GM15510 (cell line): ENCODE results near the gene PC.

Experiments used
- POLR2A ChIP-seq: IDR thresholded peaks from 3 replicates; pipeline ENCODE4 v1.6.1; 2011; ENCODE audit warnings: borderline replicate concordance; ENCODE audit not compliant: insufficient read length; ENCODE audit errors: extremely low read depth

PC gene, protein sequence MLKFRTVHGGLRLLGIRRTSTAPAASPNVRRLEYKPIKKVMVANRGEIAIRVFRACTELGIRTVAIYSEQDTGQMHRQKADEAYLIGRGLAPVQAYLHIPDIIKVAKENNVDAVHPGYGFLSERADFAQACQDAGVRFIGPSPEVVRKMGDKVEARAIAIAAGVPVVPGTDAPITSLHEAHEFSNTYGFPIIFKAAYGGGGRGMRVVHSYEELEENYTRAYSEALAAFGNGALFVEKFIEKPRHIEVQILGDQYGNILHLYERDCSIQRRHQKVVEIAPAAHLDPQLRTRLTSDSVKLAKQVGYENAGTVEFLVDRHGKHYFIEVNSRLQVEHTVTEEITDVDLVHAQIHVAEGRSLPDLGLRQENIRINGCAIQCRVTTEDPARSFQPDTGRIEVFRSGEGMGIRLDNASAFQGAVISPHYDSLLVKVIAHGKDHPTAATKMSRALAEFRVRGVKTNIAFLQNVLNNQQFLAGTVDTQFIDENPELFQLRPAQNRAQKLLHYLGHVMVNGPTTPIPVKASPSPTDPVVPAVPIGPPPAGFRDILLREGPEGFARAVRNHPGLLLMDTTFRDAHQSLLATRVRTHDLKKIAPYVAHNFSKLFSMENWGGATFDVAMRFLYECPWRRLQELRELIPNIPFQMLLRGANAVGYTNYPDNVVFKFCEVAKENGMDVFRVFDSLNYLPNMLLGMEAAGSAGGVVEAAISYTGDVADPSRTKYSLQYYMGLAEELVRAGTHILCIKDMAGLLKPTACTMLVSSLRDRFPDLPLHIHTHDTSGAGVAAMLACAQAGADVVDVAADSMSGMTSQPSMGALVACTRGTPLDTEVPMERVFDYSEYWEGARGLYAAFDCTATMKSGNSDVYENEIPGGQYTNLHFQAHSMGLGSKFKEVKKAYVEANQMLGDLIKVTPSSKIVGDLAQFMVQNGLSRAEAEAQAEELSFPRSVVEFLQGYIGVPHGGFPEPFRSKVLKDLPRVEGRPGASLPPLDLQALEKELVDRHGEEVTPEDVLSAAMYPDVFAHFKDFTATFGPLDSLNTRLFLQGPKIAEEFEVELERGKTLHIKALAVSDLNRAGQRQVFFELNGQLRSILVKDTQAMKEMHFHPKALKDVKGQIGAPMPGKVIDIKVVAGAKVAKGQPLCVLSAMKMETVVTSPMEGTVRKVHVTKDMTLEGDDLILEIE

DNA sequence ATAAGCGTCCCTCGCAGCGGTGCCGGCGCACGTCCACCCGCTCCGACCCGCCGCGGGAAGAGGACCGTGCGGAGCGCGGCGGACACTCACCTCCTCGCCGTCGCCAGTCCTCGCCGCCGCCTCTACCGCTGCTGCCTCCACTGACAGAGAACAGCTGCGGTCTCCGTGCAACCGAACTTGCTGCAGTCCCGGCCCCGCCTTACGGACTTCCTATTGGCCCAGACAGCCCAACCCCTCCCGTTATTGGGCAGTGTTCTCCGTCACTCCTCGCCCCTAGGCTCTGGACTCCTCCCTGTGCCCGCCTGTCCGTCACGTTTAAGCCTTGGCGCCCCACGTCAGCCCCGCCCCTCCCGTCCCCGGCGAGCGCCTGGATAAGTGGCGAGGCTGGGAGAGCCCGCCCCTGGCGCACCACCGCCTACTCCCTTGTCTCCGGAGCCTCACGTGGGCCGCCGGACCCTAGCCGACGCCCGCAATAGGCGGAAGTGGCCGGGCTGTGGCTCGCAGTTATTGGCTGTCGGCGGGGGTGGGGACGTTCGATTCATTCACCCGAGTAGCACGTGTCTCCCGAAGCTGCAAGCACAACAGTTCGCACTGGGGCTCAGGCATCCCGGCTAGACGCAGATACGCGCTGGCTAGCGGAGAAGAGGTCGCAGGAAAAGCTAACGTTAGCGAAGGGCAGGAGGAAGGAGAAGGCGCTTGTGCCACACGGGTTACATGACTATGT lies at the start of gene PC:
Gene PC, minus strand, starts transcription at position 152 of the 724 bp plus-strand sequence. CDS start 86,224 bp downstream, outside the sequence.
- TF ChIP-seq POLR2A: peak; percentile 38

DNA sequence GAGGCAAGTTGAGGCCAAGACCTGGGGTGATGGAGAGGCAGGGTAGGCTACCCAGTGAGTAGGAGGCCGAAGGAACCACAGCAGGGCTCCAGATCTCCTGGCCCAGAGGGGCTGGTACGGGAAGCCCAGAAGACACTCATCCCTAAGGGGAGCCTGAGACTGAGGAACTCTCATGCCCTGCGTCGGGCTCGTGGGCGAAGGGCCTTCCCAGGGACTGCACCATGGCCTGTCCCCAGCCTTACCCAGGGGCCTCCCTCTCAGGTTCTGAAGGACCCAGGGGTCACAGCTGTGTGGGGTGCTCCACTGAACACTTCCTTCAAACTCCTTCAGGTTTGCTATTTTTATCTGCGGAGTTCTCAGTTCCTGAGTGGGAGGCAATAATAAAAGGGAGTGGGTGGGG lies 48.9 kb upstream of the PC start:
- no peak for TF ChIP-seq POLR2A

DNA sequence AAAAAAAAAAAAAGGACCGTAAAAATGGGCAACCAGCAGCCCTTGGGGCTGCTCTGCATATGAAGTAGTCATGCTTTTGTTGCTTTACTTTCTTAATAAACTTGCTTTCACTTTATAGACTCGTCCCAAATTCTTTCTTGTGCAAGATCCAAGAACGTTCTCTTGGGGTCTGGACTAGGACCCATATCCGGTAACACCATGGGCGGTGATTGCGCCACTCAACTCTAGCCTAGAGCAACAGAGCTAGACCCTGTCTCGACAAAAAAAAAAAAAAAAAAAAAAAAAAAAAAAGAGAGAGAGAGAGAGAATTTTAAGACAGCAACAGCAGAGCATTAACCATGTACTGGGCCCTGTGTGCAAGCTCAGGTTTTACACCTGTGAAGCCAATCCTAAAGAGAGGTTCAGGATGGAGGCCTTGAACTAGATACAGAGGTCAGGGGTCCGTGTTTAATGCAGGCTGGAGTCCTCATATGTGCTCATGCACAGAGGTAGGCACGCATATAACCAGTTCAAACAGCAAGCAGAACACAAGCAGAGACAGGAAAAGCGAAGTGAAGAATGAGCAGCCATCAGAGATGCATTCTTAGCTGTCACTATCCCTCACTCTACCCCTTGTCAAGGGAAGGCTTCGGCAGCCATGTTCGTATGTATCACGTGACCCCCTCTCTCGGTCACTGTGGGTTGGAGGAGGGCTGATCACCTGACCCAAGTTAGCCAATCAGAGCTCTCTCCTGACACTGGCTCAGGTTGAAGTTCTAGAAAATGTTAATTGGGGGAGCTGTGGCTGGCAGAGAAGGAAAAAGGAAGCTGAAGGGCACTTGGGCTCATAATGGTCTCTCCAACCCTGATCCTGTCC lies 48.1 kb upstream of the PC start:
- no peak for TF ChIP-seq POLR2A

DNA sequence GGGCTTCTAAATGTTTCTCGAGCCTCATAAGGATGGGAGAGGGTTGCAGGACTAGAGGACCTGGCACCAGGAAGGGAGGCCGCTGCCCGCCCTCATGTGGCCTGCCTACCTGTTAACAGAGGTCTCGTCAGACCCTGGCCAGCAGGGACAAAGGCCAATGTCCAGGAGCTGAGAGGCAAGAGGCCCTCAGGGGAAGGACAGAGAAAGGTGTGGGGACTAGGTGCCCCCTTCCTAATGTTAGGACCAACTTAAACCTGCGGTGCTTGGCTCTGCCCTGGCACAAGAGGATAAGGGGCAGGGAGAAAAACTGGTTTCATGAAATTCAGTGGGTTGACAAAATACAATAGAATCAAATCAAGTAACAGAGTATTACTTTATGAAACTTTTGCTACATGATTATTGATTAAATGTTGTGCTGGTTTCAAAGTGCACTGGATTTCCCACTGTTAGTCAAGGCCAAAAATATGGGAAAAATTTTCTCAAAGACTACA lies 44.8 kb upstream of the PC start:
- no peak for TF ChIP-seq POLR2A

DNA sequence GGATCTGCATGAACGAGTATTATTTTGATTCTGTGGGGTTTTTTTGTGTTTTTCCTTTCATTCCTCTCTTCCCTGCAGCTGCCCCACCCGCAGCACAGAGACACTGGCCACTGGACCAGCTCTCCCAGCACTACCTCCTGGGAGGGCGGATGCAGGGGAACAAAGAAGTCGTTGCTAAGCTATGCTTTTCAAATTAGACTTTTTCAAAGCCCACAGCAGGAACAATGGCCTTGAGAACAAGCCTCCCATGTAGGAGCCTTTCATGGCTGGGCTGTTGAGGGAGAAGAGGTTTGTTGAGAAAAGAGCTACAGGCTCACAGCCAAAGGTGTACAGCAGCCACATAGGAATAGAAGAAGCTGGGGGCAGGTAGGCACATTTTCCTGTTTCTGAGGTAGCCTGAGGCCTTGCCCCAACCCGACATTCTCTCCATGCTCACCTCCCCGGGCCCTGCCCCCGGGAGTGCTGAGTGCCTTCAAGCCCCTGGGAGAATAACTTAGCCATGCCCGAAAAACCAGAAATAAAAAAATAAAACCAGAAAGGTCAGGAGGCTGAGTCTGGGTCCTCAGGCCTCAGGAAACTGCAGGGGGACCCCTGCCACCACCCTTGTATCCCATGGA lies 44.2 kb upstream of the PC start:
- no peak for TF ChIP-seq POLR2A

DNA sequence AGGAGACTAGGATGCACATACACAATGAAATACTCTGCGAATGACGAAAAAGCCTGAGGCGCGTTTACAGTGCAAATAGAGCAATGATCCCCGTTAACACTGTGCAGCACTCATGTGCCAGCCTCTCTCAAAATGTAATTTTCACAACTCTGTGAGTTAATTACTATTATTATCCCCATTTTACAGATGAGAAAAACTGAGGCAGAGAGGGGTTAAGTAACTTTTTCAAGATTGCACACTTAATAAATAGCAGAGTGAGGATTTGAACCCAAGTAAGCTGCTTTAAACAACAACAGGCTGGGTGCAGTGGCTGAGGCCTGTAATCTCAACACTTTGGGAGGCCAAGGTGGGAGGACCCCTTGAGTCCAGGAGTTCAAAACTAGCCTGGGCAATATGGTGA lies 43.1 kb upstream of the PC start:
- no peak for TF ChIP-seq POLR2A

DNA sequence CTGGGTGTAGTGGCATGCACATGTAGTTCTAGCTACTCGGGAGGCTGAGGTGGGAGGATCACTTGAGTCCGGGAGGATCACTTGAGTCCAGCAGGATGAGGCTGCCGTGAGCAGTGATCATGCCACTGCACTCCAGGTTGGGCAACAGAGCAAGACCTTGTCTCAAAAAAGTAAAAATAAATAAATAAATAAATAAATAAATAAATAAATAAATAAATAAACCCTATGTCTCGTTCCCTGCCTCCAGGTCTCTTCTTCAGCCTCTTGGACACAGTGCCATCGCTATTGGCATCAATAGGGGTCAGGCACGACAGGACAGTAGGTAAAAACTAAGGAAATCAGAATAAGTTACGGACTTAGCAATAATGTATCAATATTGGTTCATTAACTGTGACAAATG lies 41.4 kb upstream of the PC start:
- no peak for TF ChIP-seq POLR2A

DNA sequence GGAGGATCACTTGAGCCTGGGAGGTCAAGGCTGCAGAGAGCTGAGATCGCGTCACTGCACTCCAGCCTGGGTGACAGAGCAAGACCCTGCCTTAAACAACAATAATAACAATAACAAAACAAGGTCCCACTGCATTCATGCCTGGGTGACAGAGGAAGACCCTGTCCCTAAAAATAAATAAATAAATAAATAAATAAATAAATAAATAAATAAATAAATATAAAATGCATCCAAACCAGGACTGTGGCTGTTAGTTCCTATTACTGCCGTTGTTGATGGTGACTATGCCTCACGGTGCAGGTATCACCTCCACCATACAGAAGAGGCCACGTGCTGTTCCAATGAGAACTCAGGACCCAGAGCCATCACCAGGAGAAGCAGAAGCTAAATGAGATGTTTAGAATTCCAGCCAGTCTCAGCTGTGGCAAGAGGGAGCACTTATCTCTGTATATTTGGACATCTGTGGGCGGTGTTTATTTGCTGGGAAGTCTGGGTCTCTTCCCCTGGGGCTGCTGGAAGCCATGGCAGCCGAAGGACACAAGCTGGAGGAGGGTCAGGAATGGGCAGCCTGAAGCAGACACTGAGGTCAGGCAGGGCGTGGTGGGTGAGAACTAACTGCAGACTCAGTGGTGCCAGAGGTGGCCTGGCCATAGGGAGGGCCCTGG lies 38.6 kb upstream of the PC start:
- no peak for TF ChIP-seq POLR2A

DNA sequence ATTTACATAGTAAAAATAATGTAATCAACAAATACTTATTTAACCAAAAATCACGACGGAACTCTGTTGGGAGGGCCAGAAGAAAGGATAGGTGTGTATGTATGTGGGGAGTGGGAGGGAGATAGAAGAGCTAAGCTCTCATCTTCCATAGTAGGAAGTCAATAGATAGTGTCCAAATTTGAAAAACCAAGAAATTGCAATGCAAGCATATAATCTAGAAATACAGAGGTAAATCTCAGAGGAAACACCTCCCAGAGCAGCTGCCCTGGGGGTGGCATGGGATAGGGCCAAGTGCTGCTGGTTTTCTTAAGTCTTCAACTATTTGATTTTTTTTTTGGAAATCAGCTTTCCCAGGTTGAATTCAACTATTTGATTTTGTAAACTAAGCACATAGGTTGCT lies 33.9 kb upstream of the PC start:
- no peak for TF ChIP-seq POLR2A

DNA sequence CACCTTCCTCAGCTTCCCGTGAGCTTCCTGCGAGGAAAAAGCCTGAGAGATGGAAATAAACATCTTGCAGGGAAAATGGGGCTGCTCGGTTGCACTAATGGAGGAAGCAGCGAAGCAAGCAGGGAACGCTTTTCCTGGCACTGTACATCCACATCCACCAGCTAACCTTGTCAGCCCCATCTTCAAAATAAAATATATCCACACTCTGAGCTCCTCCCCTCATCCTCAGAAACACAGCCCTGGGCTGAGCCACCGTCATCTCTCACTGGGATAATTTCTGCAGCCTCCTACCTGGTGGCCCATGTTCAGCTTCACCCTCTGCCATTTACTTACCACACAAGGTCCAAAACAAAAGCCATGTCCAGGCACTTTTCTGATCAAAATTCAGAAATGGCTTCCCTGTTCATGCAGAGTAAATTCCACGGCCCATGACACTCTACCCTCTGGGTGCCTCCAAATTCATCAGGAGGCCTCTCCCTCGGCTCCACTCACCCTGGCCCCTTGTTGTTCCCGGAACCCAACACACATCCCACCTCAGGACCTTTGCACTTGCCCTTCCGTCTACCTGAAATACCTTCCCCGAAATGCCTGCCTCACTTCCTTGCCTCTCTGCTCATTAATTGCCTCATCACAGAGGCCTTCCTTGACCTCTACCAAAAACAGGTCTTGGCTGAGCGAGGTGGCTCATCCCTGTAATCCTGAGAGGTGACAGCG lies 29.9 kb upstream of the PC start:
- no peak for TF ChIP-seq POLR2A

DNA sequence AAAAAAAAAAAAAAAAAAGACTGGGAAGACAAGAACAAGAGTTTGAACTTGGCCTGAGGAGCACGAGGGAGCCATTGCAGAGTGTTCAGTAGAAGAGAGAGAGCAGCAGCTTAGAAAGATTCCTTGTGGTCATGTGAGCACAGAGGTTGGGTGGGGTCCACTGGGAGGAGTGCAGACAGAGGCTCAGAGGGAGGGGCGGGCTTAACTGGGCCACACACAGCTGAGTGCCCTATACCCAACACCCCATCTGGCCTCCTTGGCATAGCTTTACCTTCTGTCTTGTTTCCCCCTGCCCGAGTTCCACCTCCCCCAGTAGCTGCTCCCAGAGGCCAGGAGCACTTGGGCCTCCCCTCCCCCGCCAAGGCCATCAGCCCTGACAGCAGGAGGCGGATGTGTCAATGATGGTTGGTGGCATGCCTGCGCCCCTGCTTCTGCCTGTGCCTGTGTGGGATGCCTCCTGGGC lies 29.0 kb upstream of the PC start:
- no peak for TF ChIP-seq POLR2A

DNA sequence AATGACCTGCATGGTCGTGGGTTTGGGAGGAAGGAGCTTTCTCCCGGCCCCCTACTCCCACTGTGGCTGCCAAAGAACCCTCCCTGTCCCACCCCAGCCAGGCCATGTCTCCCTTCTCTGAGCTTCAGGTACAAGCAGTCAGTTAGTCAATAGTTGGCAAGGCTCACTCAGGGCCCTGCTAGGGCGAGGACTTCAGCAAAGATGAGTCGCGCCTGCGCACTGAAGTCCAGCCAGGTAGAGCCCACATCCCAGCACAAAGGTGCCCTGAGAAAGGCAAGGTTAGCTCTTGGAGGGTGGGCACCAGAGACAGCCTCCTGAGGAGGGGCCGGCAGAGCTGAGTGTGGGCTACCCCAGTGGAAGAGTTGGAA lies 28.0 kb upstream of the PC start:
- TF ChIP-seq POLR2A: no peak
